Lung (tissue), 12 donors: ENCODE results near the gene ZFYVE9. TPM values are rescaled to one million over a fixed set of nuclear protein-coding genes. Genes with fewer than 3 reads are reported as not detected.

Experiments used
- ATAC-seq: fragments of 200-7000 bp; cut with Tn5 transposase; one replicate; pipeline ENCODE4 v1.9.1; 2020; ENCODE audit warnings: moderate number of reproducible peaks; ENCODE audit not compliant: insufficient read depth, low FRiP score
- DNase-seq, 3 donors: peaks; one replicate each; pipeline ENCODE4 v3.0.0-alpha.2; 2013 to 2017
- H3K27ac ChIP-seq, 2 donors: one replicate each; pipeline ENCODE4 v1.5.1; 2013; ENCODE audit warnings: mild to moderate bottlenecking in 2 of 2, moderate library complexity in 2 of 2, control low read depth in 1 of 2, inconsistent platforms in 1 of 2, low read depth in 1 of 2, low read length in 1 of 2
- H3K27me3 ChIP-seq, 3 donors: one replicate each; pipeline ENCODE4 v1.5.1; 2013; ENCODE audit warnings: low read length in 2 of 3; ENCODE audit not compliant: control insufficient read depth in 3 of 3, insufficient read depth in 3 of 3
- H3K36me3 ChIP-seq, 4 donors: one replicate each; pipeline ENCODE4 v1.5.1; 2013; ENCODE audit warnings: low read length in 4 of 4, mild to moderate bottlenecking in 1 of 4, moderate library complexity in 1 of 4; ENCODE audit not compliant: control insufficient read depth in 4 of 4, insufficient read depth in 4 of 4
- H3K4me1 ChIP-seq, 5 donors: one replicate each; pipeline ENCODE4 v1.5.1; 2013; ENCODE audit warnings: low read length in 5 of 5, mild to moderate bottlenecking in 2 of 5, moderate library complexity in 1 of 5; ENCODE audit not compliant: control insufficient read depth in 5 of 5, insufficient read depth in 5 of 5
- H3K4me3 ChIP-seq: one replicate; pipeline ENCODE4 v1.5.1; 2013; ENCODE audit warnings: mild to moderate bottlenecking, control low read depth, moderate library complexity
- H3K9ac ChIP-seq, 2 donors: one replicate each; pipeline ENCODE4 v1.5.1; 2013; ENCODE audit warnings: low read length in 2 of 2, control low read depth in 1 of 2; ENCODE audit not compliant: insufficient read depth in 1 of 2
- H3K9me3 ChIP-seq, 4 donors: one replicate each; pipeline ENCODE4 v1.5.1; 2013; ENCODE audit warnings: low read length in 3 of 4, mild to moderate bottlenecking in 1 of 4, moderate library complexity in 1 of 4; ENCODE audit not compliant: control insufficient read depth in 4 of 4, insufficient read depth in 3 of 4
- CTCF ChIP-seq: IDR thresholded peaks from 2 replicates; pipeline ENCODE4 v1.5.1; 2012; ENCODE audit warnings: mild to moderate bottlenecking; ENCODE audit errors: control extremely low read depth, extremely low read depth
- WGBS, 2 donors: extraction: QIAGEN DNeasy Blood & Tissue Kit; methylation state at CpG; one replicate each; pipeline ENCODE4 v1.1.7; 2013; 5-methylcytosine and 5-hydroxymethylcytosine counted together
- polyA plus RNA-seq, 2 donors: library from polyadenylated mRNA; stranded (reverse); fragments of 200-250 nt; gene quantifications; one replicate each; pipeline ENCODE4 v1.2.1, GENCODE V29; 2013
- total RNA-seq, 2 donors: library from RNA; depleted of rRNA in 1 of 2; stranded (reverse); fragments of >200 nt in 1 of 2; gene quantifications; one replicate each; pipeline ENCODE4 v1.2.1, GENCODE V29; 2014 to 2021
- donor health status: control.
- donor health status: control.
- donor health status: Bipolar disorder and iron deficiency.
- donor health status: healthy.
- donor health status: DM: yes; HTN: yes; CAD: no.

Gene ZFYVE9
- total and polyA plus RNA-seq, 4 donors = 3.3 to 51.5 (median 9.9) TPM

- H3K4me3 ChIP-seq = no peak overlapping the region
- H3K4me1 ChIP-seq = no peaks in the 10 kb centered on the region
- WGBS, 2 donors = 81 to 82% methylated on average over 3 of the region's 3 CpGs
- ATAC-seq = no peak
- no peak for TF ChIP-seq CTCF
- H3K9ac ChIP-seq = no peak overlapping the region
- no peak overlapping the region for H3K27ac ChIP-seq
- no peaks in the 10 kb centered on the region for H3K27me3 ChIP-seq
- DNase-seq = no peak
- H3K36me3 ChIP-seq = peaks cover 0 to 18% (median 10%) of the 10 kb centered on the region in 4 donors
- no peaks in the 10 kb centered on the region for H3K9me3 ChIP-seq
Observed at GRCh38 chr1:52343979-52344378, 202.1 kb downstream of the ZFYVE9 start.

- H3K9me3 ChIP-seq = no peaks in the 10 kb centered on the region
- H3K27me3 ChIP-seq = no peaks in the 10 kb centered on the region
- H3K36me3 ChIP-seq = peaks cover 0 to 14% (median 8%) of the 10 kb centered on the region in 4 donors
- H3K9ac ChIP-seq = no peak overlapping the region
- H3K27ac ChIP-seq = peak overlapping the region in 1 of 2 donors; percentile 24
- H3K4me3 ChIP-seq = no peak overlapping the region
- ATAC-seq = no peak
- H3K4me1 ChIP-seq = no peaks in the 10 kb centered on the region
- no peak for DNase-seq
- WGBS, 2 donors = 71 to 80% methylated on average over 2 of the region's 2 CpGs
- no peak for TF ChIP-seq CTCF
Observed at GRCh38 chr1:52345252-52345651, 203.4 kb downstream of the ZFYVE9 start.

- ATAC-seq (no peak), DNase-seq (no peak)
- H3K9ac ChIP-seq = no peak overlapping the region
- 88 to 93% methylated on average over 4 of the region's 4 CpGs for WGBS, 2 donors
- TF ChIP-seq CTCF = no peak
- peaks cover 0 to 17% (median 9%) of the 10 kb centered on the region in 4 donors for H3K36me3 ChIP-seq
- H3K4me1 ChIP-seq = no peaks in the 10 kb centered on the region
- H3K9me3 ChIP-seq = no peaks in the 10 kb centered on the region
- H3K4me3 ChIP-seq = no peak overlapping the region
- H3K27ac ChIP-seq = no peak overlapping the region
- no peaks in the 10 kb centered on the region for H3K27me3 ChIP-seq
Observed at GRCh38 chr1:52346653-52347052, 204.8 kb downstream of the ZFYVE9 start.

- ATAC-seq (peak; percentile 30), DNase-seq (peak; percentile 42 to 68 (median 60))
- no peak for TF ChIP-seq CTCF
- Histone ChIP-seq H3K9ac (no peak overlapping the region), H3K27ac (no peak overlapping the region), H3K4me3 (no peak overlapping the region), H3K36me3 (peaks cover 8 to 25% (median 19%) of the 10 kb centered on the region in 4 donors), H3K27me3 (no peaks in the 10 kb centered on the region), H3K4me1 (no peaks in the 10 kb centered on the region), H3K9me3 (no peaks in the 10 kb centered on the region)
- WGBS, 2 donors = 34 to 49% methylated on average over 8 of the region's 8 CpGs
Observed at GRCh38 chr1:52348704-52349300, 206.9 kb downstream of the ZFYVE9 start.
